HG03097 (cell line): Measurements from ENCODE around the gene IL1RAPL1.

Experiments used
- ATAC-seq: cut with Tn5 transposase; IDR thresholded peaks from one replicate; pipeline ENCODE4 v1.9.1; 2021; ENCODE audit not compliant: unreplicated experiment, low FRiP score

The IL1RAPL1 gene

GRCh38 chrX:29691044-29691443, 1103.8 kb downstream of the IL1RAPL1 start:
- no peak for ATAC-seq

GRCh38 chrX:29693912-29694311, 1106.7 kb downstream of the IL1RAPL1 start:
- no peak for ATAC-seq

GRCh38 chrX:29699239-29699638, 1112.0 kb downstream of the IL1RAPL1 start:
- ATAC-seq: no peak

- ATAC-seq: no peak
These were observed 1119.8 kb downstream of the IL1RAPL1 start for GRCh38 chrX:29707088-29707487.

- no peak for ATAC-seq
These were observed 1133.9 kb downstream of the IL1RAPL1 start for GRCh38 chrX:29721152-29721551.

- ATAC-seq: no peak
These were observed 1137.1 kb downstream of the IL1RAPL1 start for GRCh38 chrX:29724316-29724715.

GRCh38 chrX:29726811-29727210, 1139.6 kb downstream of the IL1RAPL1 start:
- no peak for ATAC-seq

GRCh38 chrX:29728639-29729038, 1141.4 kb downstream of the IL1RAPL1 start:
- no peak for ATAC-seq

GRCh38 chrX:29744966-29745365, 1157.7 kb downstream of the IL1RAPL1 start:
- ATAC-seq: no peak

- ATAC-seq: no peak
These were observed 1159.1 kb downstream of the IL1RAPL1 start for GRCh38 chrX:29746326-29746725.

- ATAC-seq: no peak
These were observed 1174.8 kb downstream of the IL1RAPL1 start for GRCh38 chrX:29762006-29762405.

- no peak for ATAC-seq
These were observed 1188.6 kb downstream of the IL1RAPL1 start for GRCh38 chrX:29775890-29776289.

- ATAC-seq: no peak
These were observed 1200.4 kb downstream of the IL1RAPL1 start for GRCh38 chrX:29787656-29788055.

GRCh38 chrX:29788991-29789699, 1201.9 kb downstream of the IL1RAPL1 start:
- no peak for ATAC-seq

GRCh38 chrX:29792335-29792734, 1205.1 kb downstream of the IL1RAPL1 start:
- ATAC-seq: no peak

- ATAC-seq: no peak
These were observed 1209.9 kb downstream of the IL1RAPL1 start for GRCh38 chrX:29797156-29797555.

GRCh38 chrX:29798469-29798868, 1211.2 kb downstream of the IL1RAPL1 start:
- ATAC-seq: no peak

GRCh38 chrX:29813174-29813573, 1225.9 kb downstream of the IL1RAPL1 start:
- no peak for ATAC-seq

GRCh38 chrX:29824176-29824906, 1237.1 kb downstream of the IL1RAPL1 start:
- no peak for ATAC-seq

GRCh38 chrX:29826742-29827141, 1239.5 kb downstream of the IL1RAPL1 start:
- no peak for ATAC-seq

- ATAC-seq: no peak
These were observed 1247.1 kb downstream of the IL1RAPL1 start for GRCh38 chrX:29834311-29834710.

- no peak for ATAC-seq
These were observed 1247.5 kb downstream of the IL1RAPL1 start for GRCh38 chrX:29834764-29835163.
